Occipital lobe (tissue), 2 donors: ENCODE measurements around the gene TMEM187. TPM values are rescaled to one million over a fixed set of nuclear protein-coding genes. Genes with fewer than 3 reads are reported as not detected.

Source experiments
- DNase-seq: peaks from one replicate; lab custom pipeline; 2025; lab: John Stamatoyannopoulos, UW
- total RNA-seq: library from RNA; depleted of rRNA; stranded (reverse); fragments of >200 nt; gene quantifications from one replicate; pipeline ENCODE4 v1.2.3, GENCODE V29; 2014

The TMEM187 gene
- total RNA-seq, 1 donor from 2014 or later = 2.7 TPM

- DNase-seq = no peak
Measured at GRCh38 chrX:153953892-153954557, 18.5 kb upstream of the TMEM187 start.

- no peak for DNase-seq
Measured at GRCh38 chrX:153954558-153955227, 17.9 kb upstream of the TMEM187 start.

DNA sequence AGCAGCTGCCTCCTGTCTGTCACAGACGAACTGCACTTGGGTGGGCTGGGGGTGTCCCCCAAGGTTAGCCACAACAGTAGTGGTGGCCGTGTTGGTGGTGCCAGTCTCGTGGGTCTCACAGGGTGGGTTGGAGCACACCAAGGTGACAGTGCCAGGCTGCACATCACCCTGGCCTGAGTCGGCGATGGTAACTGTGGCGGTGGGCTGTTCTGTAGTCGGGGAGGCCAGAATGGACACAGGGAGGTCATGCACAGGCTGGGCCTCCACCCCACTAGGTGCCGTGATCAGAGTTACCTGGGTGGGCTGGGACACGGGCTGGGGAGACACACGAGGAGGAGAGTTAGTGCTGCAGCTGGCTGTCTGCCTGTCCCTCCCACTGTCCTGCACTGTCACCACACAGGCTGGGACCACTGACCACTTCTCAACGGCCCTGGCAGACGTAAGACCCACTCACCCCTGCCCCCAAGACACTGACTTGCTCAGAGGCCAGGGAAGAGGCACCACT is 17.3 kb upstream of the TMEM187 start:
- DNase-seq = no peak

DNA sequence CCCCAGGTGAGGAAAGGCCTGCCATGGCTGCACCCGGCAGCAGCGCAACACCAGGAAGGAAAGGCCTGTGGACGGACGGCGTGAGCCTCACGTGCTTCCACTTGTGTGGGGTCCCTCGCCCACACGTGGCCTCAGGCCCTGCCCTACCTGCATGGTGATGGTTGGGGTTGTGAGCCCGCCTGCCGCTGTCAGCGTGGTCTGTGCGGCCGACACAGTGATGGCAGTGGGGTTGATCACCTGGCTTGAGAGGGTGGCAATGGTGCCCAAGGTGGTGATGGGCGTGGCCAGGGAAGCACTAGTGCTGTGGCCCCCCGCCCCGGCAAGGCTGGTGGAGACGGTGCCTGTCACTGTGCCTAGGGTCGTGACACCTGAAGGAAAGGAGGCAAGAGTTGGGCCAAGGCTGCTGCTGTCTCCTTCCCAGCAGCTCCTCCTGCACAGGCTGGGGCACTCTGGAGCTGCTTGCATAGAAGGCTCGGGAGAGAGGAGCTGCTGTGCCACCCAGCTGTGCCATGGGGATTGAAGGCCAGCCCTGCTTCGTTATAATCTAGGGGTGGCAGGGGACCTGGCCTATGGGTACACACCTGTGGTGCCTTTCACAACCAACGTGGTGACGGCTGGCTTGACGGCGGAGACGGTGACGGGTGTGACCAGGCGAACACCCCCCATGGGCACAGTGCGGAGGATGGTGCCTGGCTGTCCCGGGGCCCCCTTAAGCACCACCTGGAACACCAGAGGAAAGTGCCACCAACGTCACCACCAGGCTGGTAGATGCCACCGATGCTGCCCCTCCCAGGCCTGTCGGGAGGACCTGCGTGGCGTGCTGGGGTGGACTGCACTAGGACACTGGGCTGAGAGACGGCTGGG is 16.3 kb upstream of the TMEM187 start:
- no peak for DNase-seq

- no peak for DNase-seq
Measured at GRCh38 chrX:153957224-153957623, 15.3 kb upstream of the TMEM187 start.

DNA sequence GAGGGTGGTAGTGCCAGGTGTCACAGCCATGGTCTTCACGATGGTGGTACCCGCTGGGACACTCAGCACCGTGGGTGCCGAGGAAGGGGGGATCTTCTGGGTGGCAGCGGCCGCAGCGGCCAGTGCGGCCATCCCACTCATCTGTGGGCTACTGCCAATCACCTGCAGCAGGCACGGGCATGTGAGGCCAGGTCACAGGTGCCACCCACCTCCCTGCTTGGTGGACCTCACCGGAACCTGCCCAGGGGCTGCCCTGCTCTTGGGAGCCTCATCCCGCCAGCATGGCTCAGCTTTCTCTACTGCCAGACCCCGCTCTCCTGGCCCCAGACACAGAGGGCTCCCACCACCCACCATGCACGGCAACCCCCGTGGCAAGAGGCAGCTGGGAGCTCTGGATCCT is 13.9 kb upstream of the TMEM187 start:
- no peak for DNase-seq

DNA sequence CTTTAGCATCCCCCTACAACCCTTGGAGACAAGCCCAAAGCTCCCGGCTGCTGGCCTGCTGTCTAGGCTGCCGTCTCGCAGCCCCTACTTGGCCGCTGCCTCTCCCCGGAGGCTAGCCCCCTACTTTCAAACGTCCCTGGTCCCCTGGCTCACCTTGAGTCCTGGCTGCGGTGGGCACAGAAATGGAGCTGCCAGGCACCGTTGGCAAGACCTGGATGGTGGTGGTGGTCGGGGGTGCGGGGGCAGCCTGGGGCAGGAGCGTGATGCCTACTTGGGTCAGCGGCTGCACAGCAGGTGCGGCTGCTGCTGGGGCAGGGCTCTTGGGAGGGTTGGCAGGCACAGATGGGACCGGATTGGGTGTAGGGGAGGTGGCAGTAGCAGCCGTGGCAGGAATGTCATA is 12.9 kb upstream of the TMEM187 start:
- DNase-seq = no peak

GRCh38 chrX:153960077-153960476 is 12.5 kb upstream of the TMEM187 start:
- no peak for DNase-seq

GRCh38 chrX:153960786-153961185 is 11.8 kb upstream of the TMEM187 start:
- no peak for DNase-seq

- DNase-seq = no peak
Measured at GRCh38 chrX:153961292-153961691, 11.3 kb upstream of the TMEM187 start.

GRCh38 chrX:153963546-153963945 is 9.0 kb upstream of the TMEM187 start:
- no peak for DNase-seq

- DNase-seq = no peak
Measured at GRCh38 chrX:153964105-153964504, 8.4 kb upstream of the TMEM187 start.

GRCh38 chrX:153965406-153965805 is 7.1 kb upstream of the TMEM187 start:
- no peak for DNase-seq

DNA sequence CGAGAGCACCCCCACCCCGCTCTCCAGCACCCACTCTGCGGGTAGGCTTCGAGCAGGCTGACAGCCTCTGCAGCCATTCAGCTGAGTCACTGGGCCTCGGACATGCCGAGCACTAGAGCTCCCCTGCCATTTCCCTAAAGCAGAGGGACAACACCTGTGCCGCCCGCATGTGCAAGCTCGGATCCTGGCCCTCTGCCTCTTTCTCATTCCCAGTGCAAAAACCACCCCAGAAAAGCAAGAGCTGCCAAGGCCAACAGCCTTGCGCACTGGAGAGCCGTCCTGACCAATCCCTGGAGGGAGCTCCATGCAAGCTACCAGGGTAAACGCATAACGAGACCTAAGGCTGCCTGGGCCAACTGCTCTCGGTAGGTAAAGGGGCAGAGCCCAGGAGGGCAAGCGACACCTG is 6.3 kb upstream of the TMEM187 start:
- no peak for DNase-seq

- no peak for DNase-seq
Measured at GRCh38 chrX:153966841-153967535, 5.6 kb upstream of the TMEM187 start.

DNA sequence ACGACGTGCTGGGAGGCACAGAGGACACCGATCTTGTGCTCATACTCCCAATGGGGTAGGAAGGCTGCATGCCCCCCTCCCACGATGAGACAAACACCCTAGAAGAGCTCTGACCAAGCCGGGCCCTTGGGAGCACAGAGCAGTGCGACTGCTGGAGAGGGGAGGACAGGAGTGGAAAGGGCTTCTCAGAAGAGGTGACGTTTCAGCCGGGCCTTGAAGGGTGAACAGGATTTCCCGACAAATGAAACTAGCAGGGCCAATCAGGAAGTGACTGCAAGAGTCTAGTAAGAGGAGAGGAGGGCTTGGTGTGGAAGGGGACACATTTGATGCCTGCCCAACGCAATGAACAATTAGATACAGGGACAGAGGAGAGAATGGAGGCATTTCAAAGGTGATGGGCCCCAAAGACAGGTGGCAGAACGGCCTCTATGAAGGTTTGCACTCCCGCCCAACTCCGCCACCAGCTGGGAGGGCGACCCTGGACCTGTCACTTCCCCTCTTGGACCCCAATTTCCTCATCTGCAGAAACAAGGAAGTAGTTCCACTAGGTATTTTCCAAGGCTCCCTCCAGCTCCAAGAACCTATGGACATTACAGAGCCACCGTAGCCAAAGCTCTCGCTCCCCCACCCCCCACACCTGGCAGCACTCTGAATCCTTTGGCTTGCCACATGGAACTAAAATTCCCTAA is 4.9 kb upstream of the TMEM187 start:
- no peak for DNase-seq

DNA sequence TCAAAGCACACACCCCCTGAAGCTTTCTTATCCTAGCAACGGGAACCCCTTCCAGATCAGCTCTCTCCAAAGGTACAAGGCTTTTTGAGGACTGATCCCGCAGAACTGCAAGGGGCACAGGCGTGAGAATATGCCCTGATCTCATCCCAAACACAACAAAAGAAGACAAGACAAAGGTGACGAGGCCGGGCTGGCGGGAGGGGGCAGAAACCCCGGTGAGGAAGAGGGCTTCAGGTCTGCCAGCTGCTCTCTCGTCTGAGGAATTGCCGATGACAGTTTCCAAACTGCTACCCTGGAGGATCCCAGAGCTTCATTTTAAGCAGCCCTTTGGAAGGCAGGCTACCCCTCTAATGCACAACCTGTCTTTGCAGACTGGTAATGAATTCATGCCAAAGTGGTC is 4.3 kb upstream of the TMEM187 start:
- DNase-seq = no peak

DNA sequence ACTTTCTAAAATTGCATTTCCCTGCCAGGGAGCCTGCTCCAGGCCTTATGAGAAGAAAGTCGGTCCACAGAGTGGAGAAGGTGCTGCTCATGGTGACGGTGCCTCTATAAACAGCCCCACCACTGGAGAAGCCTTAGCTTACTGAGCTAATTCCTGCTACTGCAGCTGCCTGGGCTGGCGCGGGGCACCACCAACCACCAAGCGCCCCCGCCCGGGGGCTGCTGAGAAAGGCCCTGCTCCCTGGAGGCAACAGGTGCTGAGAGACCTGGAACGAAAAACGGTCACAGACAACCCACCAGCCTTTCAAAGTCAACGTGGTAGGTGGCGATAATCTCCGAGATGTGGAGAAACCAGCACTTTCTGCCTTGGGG is 3.8 kb upstream of the TMEM187 start:
- no peak for DNase-seq

DNA sequence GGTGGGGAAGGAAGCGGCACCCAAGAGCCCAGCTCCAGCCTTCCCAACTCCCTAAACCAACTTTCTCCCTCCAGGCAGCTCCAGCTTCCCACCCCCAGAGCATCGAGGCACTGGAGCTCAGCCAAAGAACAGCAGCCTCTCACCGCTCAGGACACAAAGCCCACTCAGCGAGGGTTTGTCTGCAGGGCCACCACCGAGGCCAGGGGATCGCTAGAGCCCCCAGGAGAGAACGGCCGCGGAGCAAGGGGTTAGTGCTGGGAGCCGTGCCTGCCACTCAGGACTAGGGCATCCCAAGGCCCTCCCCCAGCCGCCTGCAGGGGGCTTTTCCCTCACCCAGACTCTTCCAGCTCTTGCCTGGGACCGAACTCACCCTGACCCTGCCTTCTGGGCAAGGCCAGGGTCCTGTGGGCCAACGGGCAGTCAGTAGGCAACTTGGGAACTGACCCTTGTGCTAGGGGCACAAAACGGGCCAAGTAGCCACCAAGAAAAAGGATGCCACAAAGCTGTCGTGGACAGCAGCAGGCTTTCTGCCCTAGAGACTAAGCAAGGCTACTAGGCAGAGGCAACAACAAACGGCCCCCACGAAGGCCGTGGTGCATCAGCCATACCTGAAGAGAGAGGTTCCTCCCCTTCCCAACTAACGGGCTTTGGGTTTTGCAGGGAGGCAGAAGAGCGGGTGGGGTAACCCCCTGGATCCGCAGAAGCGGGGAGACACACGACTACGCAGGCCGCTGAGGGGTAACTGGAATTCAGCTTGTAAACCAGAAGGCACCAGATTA is 3.2 kb upstream of the TMEM187 start:
- no peak for DNase-seq

DNA sequence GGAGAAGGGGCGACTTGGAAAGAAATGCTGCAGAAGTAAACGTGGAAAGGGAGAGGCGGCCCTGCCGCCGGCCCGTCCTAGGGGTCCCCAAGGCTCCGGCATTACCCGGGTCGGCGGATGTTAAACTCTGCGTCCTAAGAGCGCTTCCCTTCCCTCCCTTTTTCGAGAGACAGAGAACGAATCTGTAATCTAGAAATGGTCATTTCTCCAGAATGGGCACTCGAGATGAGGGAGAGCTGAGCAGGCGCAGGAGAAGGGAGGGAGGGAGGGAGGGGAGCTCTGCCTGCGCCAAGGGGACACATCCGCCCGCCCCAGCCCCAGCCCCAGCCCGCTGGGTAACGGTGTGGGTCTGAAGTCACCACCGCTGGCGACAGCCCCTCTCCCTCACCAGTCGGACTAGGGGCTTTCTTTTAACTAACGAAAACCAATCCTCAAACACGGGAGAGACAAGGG is 2.6 kb upstream of the TMEM187 start:
- DNase-seq = no peak
